ENCODE measurements around the gene EXD3. TPM values are rescaled to one million over a fixed set of nuclear protein-coding genes. Genes with fewer than 3 reads are reported as not detected.

EXD3 gene
- total and polyA plus RNA-seq, 2 of the 13 experiments (the other 11 are each of a cell fraction or from before 2014, with no cell fraction given), result 2.7 to 4.8 TPM

GRCh38 chr9:137423514-137424291, 741 bp upstream of the EXD3 start (continued):
- TF ChIP-seq MYPOP (CRISPR knock-in tag; IDR thresholded peaks at IDR 0.05) (0 out of 2 replicates have a peak, but pooled peaks have one; percentile 7), FOSL1 (CRISPR knock-in tag; IDR thresholded peaks at IDR 0.05; ENCODE audit: borderline replicate concordance) (peak; percentile 8; the same call in 1 of the 2 replicates), ZNF451 (CRISPR knock-in tag; IDR thresholded peaks at IDR 0.05) (peak; percentile 21; the same call in 1 of the 2 replicates), ZBTB21 (CRISPR knock-in tag; IDR thresholded peaks at IDR 0.05) (no peak), JARID2 (CRISPR knock-in tag; IDR thresholded peaks at IDR 0.05; ENCODE audit: insufficient replicate concordance) (no peak), ARNT2 (CRISPR knock-in tag; IDR thresholded peaks at IDR 0.05; ENCODE audit: low read depth) (no peak), NFE2 (CRISPR knock-in tag; IDR thresholded peaks at IDR 0.05) (no peak), ZBTB49 (CRISPR knock-in tag; IDR thresholded peaks at IDR 0.05; ENCODE audit: borderline replicate concordance) (no peak), ZNF740 (CRISPR knock-in tag; IDR thresholded peaks at IDR 0.05) (0 out of 2 replicates have a peak, but pooled peaks have one; percentile 12), ZNF24 (IDR thresholded peaks at IDR 0.05) (no peak), NFE2L1 (CRISPR knock-in tag; IDR thresholded peaks at IDR 0.05; ENCODE audit: borderline replicate concordance) (no peak; the same call in 1 of the 2 replicates), HNRNPL (IDR thresholded peaks at IDR 0.05; ENCODE audit: low read depth, low read length) (peak; percentile 71; the same call in 1 of the 2 replicates), ZNF670 (CRISPR knock-in tag; IDR thresholded peaks at IDR 0.05; ENCODE audit: borderline replicate concordance) (0 out of 2 replicates have a peak, but pooled peaks have one; percentile 15), ZNF724P (CRISPR knock-in tag; IDR thresholded peaks at IDR 0.05; ENCODE audit: borderline replicate concordance) (no peak), ASH2L (IDR thresholded peaks at IDR 0.05; ENCODE audit: insufficient read length, low read depth, low read length) (no peak), NONO (IDR thresholded peaks at IDR 0.05) (no peak), NONO (CRISPR knock-in tag; conservative IDR thresholded peaks at IDR 0.05) (no peak), NR2F2 (IDR thresholded peaks at IDR 0.05; ENCODE audit: borderline replicate concordance, low read depth) (0 out of 2 replicates have a peak, but pooled peaks have one; percentile 5), ESRRA (CRISPR knock-in tag; IDR thresholded peaks at IDR 0.05; ENCODE audit: low read depth) (0 out of 2 replicates have a peak, but pooled peaks have one; percentile 49), ADNP (CRISPR knock-in tag; IDR thresholded peaks at IDR 0.05) (no peak), ZNF503 (CRISPR knock-in tag; IDR thresholded peaks at IDR 0.05) (0 out of 2 replicates have a peak, but pooled peaks have one; percentile 15), ZNF569 (CRISPR knock-in tag; IDR thresholded peaks at IDR 0.05; ENCODE audit: borderline replicate concordance) (no peak)
